Rectal smooth muscle tissue (tissue), 1 donor: ENCODE results near the gene MADD.

ENCODE experiments used
- H3K27ac ChIP-seq: one replicate; pipeline ENCODE4 v1.7.0; 2013; ENCODE audit warnings: low read depth, low read length, inconsistent platforms
- H3K27me3 ChIP-seq: one replicate; pipeline ENCODE4 v1.7.0; 2013; ENCODE audit warnings: low read length; ENCODE audit not compliant: control insufficient read depth, insufficient read depth
- H3K36me3 ChIP-seq: one replicate; pipeline ENCODE4 v1.7.0; 2013; ENCODE audit warnings: low read length; ENCODE audit not compliant: control insufficient read depth, insufficient read depth
- H3K4me1 ChIP-seq: one replicate; pipeline ENCODE4 v1.7.0; 2013; ENCODE audit warnings: low read length; ENCODE audit not compliant: control insufficient read depth, insufficient read depth
- H3K4me3 ChIP-seq: one replicate; pipeline ENCODE4 v1.7.0; 2013; ENCODE audit warnings: low read length
- H3K9ac ChIP-seq: one replicate; pipeline ENCODE4 v1.7.0; 2013; ENCODE audit warnings: low read length

MADD gene

DNA sequence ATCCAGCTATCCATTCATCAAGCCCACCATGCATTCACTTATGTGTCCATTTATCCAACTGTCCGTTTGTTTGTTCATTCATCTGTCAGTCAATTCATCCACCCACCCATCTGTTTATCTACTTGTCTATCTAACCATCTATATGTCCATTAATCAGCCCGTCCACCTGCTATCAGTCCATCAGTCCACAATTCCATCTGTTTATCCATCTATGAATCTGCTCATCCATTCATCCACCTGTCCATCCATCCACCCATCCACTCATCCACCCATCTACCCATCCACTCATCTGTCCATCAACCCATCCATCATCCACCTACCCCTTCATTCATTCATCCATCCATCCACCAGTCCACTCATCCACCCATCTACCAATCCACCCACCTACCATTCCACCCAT, 109.4 kb downstream of the MADD start:
- H3K27me3 ChIP-seq, result no peaks in the 10 kb centered on the region
- no peak overlapping the region for H3K9ac ChIP-seq
- H3K27ac ChIP-seq, result no peak overlapping the region
- no peaks in the 10 kb centered on the region for H3K4me1 ChIP-seq
- H3K4me3 ChIP-seq, result no peak overlapping the region
- no peaks in the 10 kb centered on the region for H3K36me3 ChIP-seq
